ENCODE measurements around the gene PUS7L. TPM values are rescaled to one million over a fixed set of nuclear protein-coding genes. Genes with fewer than 3 reads are reported as not detected.
A peak's percentile ranks its signal among the peaks of the same experiment; 100 is the strongest.

The PUS7L gene
- total and polyA plus RNA-seq, 2 of the 13 experiments (the other 11 are each of a cell fraction or from before 2014, with no cell fraction given), result 6.5 to 37.6 TPM

DNA sequence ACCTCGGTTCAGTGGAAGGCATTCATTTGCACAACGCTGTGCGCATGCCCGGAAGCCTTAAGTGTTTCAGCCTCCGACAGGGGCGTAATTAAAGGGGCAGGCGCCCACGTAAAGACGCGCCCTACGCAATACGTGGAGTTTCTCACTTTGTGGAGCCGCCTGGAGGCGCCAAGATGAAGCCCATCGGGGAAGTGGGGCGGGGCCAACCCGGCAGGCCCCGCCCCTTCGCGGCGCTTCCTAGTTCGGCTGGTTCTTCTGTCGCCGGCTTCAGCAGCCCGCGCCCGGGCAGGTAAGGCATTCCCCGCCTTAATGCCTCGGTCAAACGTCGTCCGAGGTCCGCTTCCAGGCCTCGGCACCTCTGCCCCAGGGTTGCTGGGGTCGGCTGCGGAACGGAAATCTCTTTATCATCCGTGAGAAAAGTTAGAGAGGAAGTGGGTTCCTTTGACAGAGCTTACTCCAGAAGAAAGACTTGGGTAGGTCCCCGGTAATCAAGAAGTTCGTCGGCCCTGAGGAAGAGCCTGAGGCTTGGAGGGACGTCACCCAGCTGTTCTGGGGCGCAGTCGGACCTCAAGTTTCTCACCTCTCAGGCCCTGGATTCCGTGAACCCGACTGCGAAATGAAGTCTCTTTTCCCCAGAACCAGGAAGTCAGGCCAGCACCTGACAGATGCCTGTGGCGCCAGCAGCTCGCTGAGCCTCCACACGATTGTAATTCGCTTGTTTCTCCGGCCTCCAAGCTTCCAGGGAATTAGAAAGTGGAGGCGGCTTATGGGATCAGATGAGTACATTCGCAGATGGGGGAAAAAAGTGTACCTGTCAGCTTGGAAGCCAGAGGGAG is at the start of gene PUS7L, which contains the start of gene IRAK4 (continued):
- 0 out of 2 replicates have a peak, but pooled peaks have one; percentile 46 for TF ChIP-seq HOXA5 (CRISPR knock-in tag; IDR thresholded peaks at IDR 0.05)
- no peak; the same call in 1 of the 2 replicates for TF ChIP-seq MEIS2 (CRISPR knock-in tag; IDR thresholded peaks at IDR 0.05)
- TF ChIP-seq, protein P1, sequence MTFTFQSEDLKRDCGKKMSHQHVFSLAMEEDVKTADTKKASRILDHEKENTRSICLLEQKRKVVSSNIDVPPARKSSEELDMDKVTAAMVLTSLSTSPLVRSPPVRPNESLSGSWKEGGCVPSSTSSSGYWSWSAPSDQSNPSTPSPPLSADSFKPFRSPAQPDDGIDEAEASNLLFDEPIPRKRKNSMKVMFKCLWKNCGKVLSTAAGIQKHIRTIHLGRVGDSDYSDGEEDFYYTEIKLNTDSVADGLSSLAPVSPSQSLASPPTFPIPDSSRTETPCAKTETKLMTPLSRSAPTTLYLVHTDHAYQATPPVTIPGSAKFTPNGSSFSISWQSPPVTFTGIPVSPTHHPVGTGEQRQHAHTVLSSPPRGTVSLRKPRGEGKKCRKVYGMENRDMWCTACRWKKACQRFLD (CRISPR knock-in tag; IDR thresholded peaks at IDR 0.05; ENCODE audit: borderline replicate concordance), result 0 out of 2 replicates have a peak, but pooled peaks have one; percentile 14
- no peak for TF ChIP-seq SOX13 (IDR thresholded peaks at IDR 0.05)
- peak in 1 of 2 experiments; percentile 30; a peak in 1 of 4 replicates for TF ChIP-seq SOX13 (CRISPR knock-in tag; conservative IDR thresholded peaks at IDR 0.05 in 1 of 2, IDR thresholded peaks at IDR 0.05 in 1 of 2)
- TF ChIP-seq ZC3H4 (CRISPR knock-in tag; IDR thresholded peaks at IDR 0.05; ENCODE audit: borderline replicate concordance), result no peak
- no peak; the same call in 1 of the 2 replicates for TF ChIP-seq EED (CRISPR knock-in tag; IDR thresholded peaks at IDR 0.05)
- peak; percentile 36; the same call in 1 of the 2 replicates for TF ChIP-seq HMG20B (CRISPR knock-in tag; conservative IDR thresholded peaks at IDR 0.05)
- TF ChIP-seq POGZ (CRISPR knock-in tag; IDR thresholded peaks at IDR 0.05), result peak; percentile 91
- 0 out of 2 replicates have a peak, but pooled peaks have one; percentile 23 for TF ChIP-seq ZNF552 (CRISPR knock-in tag; IDR thresholded peaks at IDR 0.05; ENCODE audit: borderline replicate concordance)
- TF ChIP-seq GFI1 (CRISPR knock-in tag; IDR thresholded peaks at IDR 0.05; ENCODE audit: borderline replicate concordance), result no peak
- no peak for TF ChIP-seq NCOA5 (CRISPR knock-in tag; IDR thresholded peaks at IDR 0.05)
- peak; percentile 43; the same call in 1 of the 2 replicates for TF ChIP-seq ZSCAN9 (CRISPR knock-in tag; IDR thresholded peaks at IDR 0.05; ENCODE audit: borderline replicate concordance)
- TF ChIP-seq NFIB (CRISPR knock-in tag; IDR thresholded peaks at IDR 0.05; ENCODE audit: borderline replicate concordance), result no peak
- no peak for TF ChIP-seq ZNF749 (CRISPR knock-in tag; IDR thresholded peaks at IDR 0.05; ENCODE audit: borderline replicate concordance)
- TF ChIP-seq HCFC1 (IDR thresholded peaks at IDR 0.05; ENCODE audit: low read depth, low read length), result no peak
- TF ChIP-seq, protein P2, sequence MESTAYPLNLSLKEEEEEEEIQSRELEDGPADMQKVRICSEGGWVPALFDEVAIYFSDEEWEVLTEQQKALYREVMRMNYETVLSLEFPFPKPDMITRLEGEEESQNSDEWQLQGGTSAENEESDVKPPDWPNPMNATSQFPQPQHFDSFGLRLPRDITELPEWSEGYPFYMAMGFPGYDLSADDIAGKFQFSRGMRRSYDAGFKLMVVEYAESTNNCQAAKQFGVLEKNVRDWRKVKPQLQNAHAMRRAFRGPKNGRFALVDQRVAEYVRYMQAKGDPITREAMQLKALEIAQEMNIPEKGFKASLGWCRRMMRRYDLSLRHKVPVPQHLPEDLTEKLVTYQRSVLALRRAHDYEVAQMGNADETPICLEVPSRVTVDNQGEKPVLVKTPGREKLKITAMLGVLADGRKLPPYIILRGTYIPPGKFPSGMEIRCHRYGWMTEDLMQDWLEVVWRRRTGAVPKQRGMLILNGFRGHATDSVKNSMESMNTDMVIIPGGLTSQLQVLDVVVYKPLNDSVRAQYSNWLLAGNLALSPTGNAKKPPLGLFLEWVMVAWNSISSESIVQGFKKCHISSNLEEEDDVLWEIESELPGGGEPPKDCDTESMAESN (CRISPR knock-in tag; conservative IDR thresholded peaks at IDR 0.05), result no peak; the same call in 1 of the 2 replicates
- no peak for TF ChIP-seq ZNF282 (IDR thresholded peaks at IDR 0.05; ENCODE audit: partially characterized antibody)
- no peak for TF ChIP-seq SMARCE1 (IDR thresholded peaks at IDR 0.05; ENCODE audit: borderline replicate concordance)
- no peak for TF ChIP-seq IKZF1 (IDR thresholded peaks at IDR 0.05)
- TF ChIP-seq, protein P3, sequence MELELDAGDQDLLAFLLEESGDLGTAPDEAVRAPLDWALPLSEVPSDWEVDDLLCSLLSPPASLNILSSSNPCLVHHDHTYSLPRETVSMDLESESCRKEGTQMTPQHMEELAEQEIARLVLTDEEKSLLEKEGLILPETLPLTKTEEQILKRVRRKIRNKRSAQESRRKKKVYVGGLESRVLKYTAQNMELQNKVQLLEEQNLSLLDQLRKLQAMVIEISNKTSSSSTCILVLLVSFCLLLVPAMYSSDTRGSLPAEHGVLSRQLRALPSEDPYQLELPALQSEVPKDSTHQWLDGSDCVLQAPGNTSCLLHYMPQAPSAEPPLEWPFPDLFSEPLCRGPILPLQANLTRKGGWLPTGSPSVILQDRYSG (CRISPR knock-in tag; IDR thresholded peaks at IDR 0.05), result no peak
- no peak for TF ChIP-seq CBX2 (IDR thresholded peaks at IDR 0.05; ENCODE audit: low read depth, low read length)
- TF ChIP-seq CBX2 (CRISPR knock-in tag; IDR thresholded peaks at IDR 0.05; ENCODE audit: low read depth), result no peak
- no peak for TF ChIP-seq HNRNPK (IDR thresholded peaks at IDR 0.05; ENCODE audit: low read depth, low read length, poor library complexity, severe bottlenecking)
- TF ChIP-seq SNRNP70 (IDR thresholded peaks at IDR 0.05; ENCODE audit: low read depth, low read length), result no peak

All from HepG2 (cell line).